A549 (cell line): ENCODE data around the gene SWT1. TPM values are rescaled to one million over a fixed set of nuclear protein-coding genes. Genes with fewer than 3 reads are reported as not detected.
"Not testable (repeated sequence)": the region's sequence is repeated elsewhere in the genome, so short reads cannot be mapped to it uniquely, and the experiment has no call there.

Experiments
- ATAC-seq, 2 experiments: fragments of 200-7000 bp in 1 of 2; fragments of >200 bp in 1 of 2; cut with Nextera tagmentation in 1 of 2; cut with Tn5 transposase in 1 of 2; 3 replicates each; pipeline versions ENCODE4 v1.8.0 to v1.9.1; 2018 to 2020; ENCODE audit warnings: mild to moderate bottlenecking in 1 of 2, moderate library complexity in 1 of 2
- CTCF ChIA-PET: fragments of 300-600 bp; sonication (Branson Sonifier 250); formaldehyde crosslinking; extraction: SDS; loops from one replicate; lab custom pipeline; 2021; ENCODE audit warnings: antibody characterized with exemption, inconsistent platforms; lab: Yijun Ruan, JAX
- POLR2A ChIA-PET: fragments of 350-600 bp; formaldehyde crosslinking; extraction: SDS; loops from one replicate; lab custom pipeline; 2021; ENCODE audit warnings: antibody characterized with exemption, inconsistent platforms; lab: Yijun Ruan, JAX
- DNase-seq, 2 experiments: peaks; one replicate each; pipeline versions ENCODE4 v3.0.0 to v3.0.0-alpha.2; 2011 to 2016; ENCODE audit warnings: low read depth in 1 of 2, low spot score in 1 of 2
- FAIRE-seq: peaks from 2 replicates; lab custom pipeline; 2011; peaks lifted over from hg19 to GRCh38; lab: Jason Lieb, UNC
- H3K27ac ChIP-seq, 2 experiments: fragments of >200 bp; sonication (Bioruptor Twin); formaldehyde crosslinking; 3 replicates each; pipeline ENCODE4 v1.5.1; 2016 to 2017
- H3K4me1 ChIP-seq: fragments of >200 bp; sonication (Bioruptor Twin); formaldehyde crosslinking; 3 replicates; pipeline ENCODE4 v1.6.1; 2016
- H3K4me2 ChIP-seq: fragments of >200 bp; sonication (Bioruptor Twin); formaldehyde crosslinking; 3 replicates; pipeline ENCODE4 v1.6.1; 2016
- H3K4me3 ChIP-seq: fragments of >200 bp; sonication (Bioruptor Twin); formaldehyde crosslinking; 3 replicates; pipeline ENCODE4 v1.5.1; 2016
- H3K9me3 ChIP-seq: fragments of >200 bp; sonication (Bioruptor Twin); formaldehyde crosslinking; 3 replicates; pipeline ENCODE4 v1.6.1; 2016
- BHLHE40 ChIP-seq: IDR thresholded peaks from 2 replicates; pipeline ENCODE4 v1.6.1; 2012; ENCODE audit warnings: low read depth, low read length, inconsistent platforms
- CBX8 ChIP-seq: fragments of 200-600 bp; sonication (generic); IDR thresholded peaks from 2 replicates; pipeline ENCODE4 v1.6.1; 2016
- CEBPB ChIP-seq, 2 experiments: fragments of >200 bp in 1 of 2; sonication (Bioruptor Twin) in 1 of 2; formaldehyde crosslinking in 1 of 2; IDR thresholded peaks; 2 replicates each; pipeline ENCODE4 v1.6.1; 2012 to 2016
- CHD4 ChIP-seq: fragments of 200-600 bp; sonication (generic); IDR thresholded peaks from 2 replicates; pipeline ENCODE4 v1.6.1; 2016; ENCODE audit warnings: antibody characterized with exemption, mild to moderate bottlenecking, borderline replicate concordance
- ESRRA ChIP-seq: fragments of 150-350 bp; IDR thresholded peaks from 2 replicates; pipeline ENCODE4 v1.6.1; 2014; ENCODE audit warnings: mild to moderate bottlenecking, low read length, borderline replicate concordance
- FOSL2 ChIP-seq, 2 experiments: fragments of 450-650 bp in 1 of 2; fragments of >200 bp in 1 of 2; sonication (Bioruptor Twin) in 1 of 2; formaldehyde crosslinking; IDR thresholded peaks; 2 replicates each; pipeline versions ENCODE4 v1.5.0 to v1.6.1; 2016 to 2020; ENCODE audit warnings: mild to moderate bottlenecking in 1 of 2, moderate library complexity in 1 of 2
- FOXS1 ChIP-seq: fragments of 250-450 bp; sonication (Bioruptor Pico); IDR thresholded peaks from 2 replicates; pipeline ENCODE4 v1.5.0; 2020; ENCODE audit warnings: mild to moderate bottlenecking, moderate library complexity
- GATA3 ChIP-seq: IDR thresholded peaks from 2 replicates; pipeline ENCODE4 v1.6.1; 2012; ENCODE audit warnings: borderline replicate concordance
- HDAC2 ChIP-seq: fragments of 200-600 bp; sonication (generic); IDR thresholded peaks from 2 replicates; pipeline ENCODE4 v1.6.1; 2016
- JUN ChIP-seq, 2 experiments: fragments of >200 bp; sonication (Bioruptor Twin); formaldehyde crosslinking; IDR thresholded peaks; 2 replicates in 1 of 2; 3 replicates in 1 of 2; pipeline ENCODE4 v1.6.1; 2016 to 2017
- KDM1A ChIP-seq: fragments of 200-600 bp; sonication (generic); IDR thresholded peaks from 2 replicates; pipeline ENCODE4 v1.6.1; 2016; ENCODE audit warnings: low read depth, mild to moderate bottlenecking
- MAFK ChIP-seq: fragments of 450-650 bp; IDR thresholded peaks from 2 replicates; pipeline ENCODE4 v1.6.1; 2014; ENCODE audit not compliant: partially characterized antibody
- MYC ChIP-seq: IDR thresholded peaks from 2 replicates; pipeline ENCODE4 v1.6.1; 2012; ENCODE audit warnings: mild to moderate bottlenecking, inconsistent platforms, low read length, improper control_type of control experiment, borderline replicate concordance
- PHF8 ChIP-seq: fragments of 200-600 bp; sonication (generic); IDR thresholded peaks from 2 replicates; pipeline ENCODE4 v1.6.1; 2016; ENCODE audit warnings: low read depth, mild to moderate bottlenecking, antibody characterized with exemption, moderate library complexity, borderline replicate concordance
- POLR2AphosphoS2 ChIP-seq: conservative IDR thresholded peaks from 2 replicates; pipeline ENCODE4 v1.6.1; 2012; ENCODE audit warnings: low read length, improper control_type of control experiment, inconsistent platforms
- RNF2 ChIP-seq: fragments of 200-600 bp; sonication (generic); IDR thresholded peaks from 2 replicates; pipeline ENCODE4 v1.6.1; 2016; ENCODE audit warnings: low read depth, mild to moderate bottlenecking, antibody characterized with exemption, moderate library complexity, borderline replicate concordance
- TP53 ChIP-seq: fragments of 250-450 bp; sonication (Bioruptor Pico); IDR thresholded peaks from 2 replicates; pipeline ENCODE4 v1.5.0; 2021; ENCODE audit warnings: mild to moderate bottlenecking, moderate library complexity
- WGBS: methylation state at CpG from one replicate; pipeline ENCODE4 v1.1.6; 2017; ENCODE audit errors: missing lambda C conversion rate; 5-methylcytosine and 5-hydroxymethylcytosine counted together
- polyA plus RNA-seq, 4 experiments: library from polyadenylated mRNA; depleted of rRNA in 3 of 4; stranded (reverse); fragments of >200 nt; fragmentation: RNase III in 1 of 4; extraction: RNeasy Plus Mini Kit Qiagen cat#74134 plus additional on column Dnase treatment in 1 of 4; gene quantifications; 2 replicates in 3 of 4; 3 replicates in 1 of 4; pipeline ENCODE4 v1.2.3, GENCODE V29; 2011 to 2017
- TF ChIP-seq, protein P1 (sequence below): fragments of 150-350 bp; IDR thresholded peaks from 2 replicates; pipeline ENCODE4 v1.6.1; 2014; ENCODE audit warnings: low read depth, mild to moderate bottlenecking, low read length
- TF ChIP-seq, protein P2 (sequence below): fragments of 200-600 bp; sonication (generic); IDR thresholded peaks from 2 replicates; pipeline ENCODE4 v1.6.1; 2016; ENCODE audit warnings: antibody characterized with exemption, mild to moderate bottlenecking, moderate library complexity
- TF ChIP-seq, protein P3 (sequence below): fragments of 250-450 bp; sonication (Bioruptor Pico); IDR thresholded peaks from 2 replicates; pipeline ENCODE4 v1.5.0; 2021; ENCODE audit warnings: mild to moderate bottlenecking, moderate library complexity, borderline replicate concordance
- TF ChIP-seq, protein P4 (sequence below): fragments of >200 bp; sonication (Bioruptor Twin); formaldehyde crosslinking; IDR thresholded peaks from 2 replicates; pipeline ENCODE4 v1.6.1; 2016
- TF ChIP-seq, protein P5 (sequence below): fragments of 250-450 bp; sonication (Bioruptor Pico); IDR thresholded peaks from 2 replicates; pipeline ENCODE4 v1.5.0; 2020; ENCODE audit warnings: low read depth, mild to moderate bottlenecking, moderate library complexity
- TF ChIP-seq, protein P6 (sequence below): IDR thresholded peaks from 2 replicates; pipeline ENCODE4 v1.6.1; 2012
- TF ChIP-seq, protein P7 (sequence below): fragments of >200 bp; sonication (Bioruptor Twin); formaldehyde crosslinking; IDR thresholded peaks from 3 replicates; pipeline ENCODE4 v1.6.1; 2016

SWT1 gene
- polyA plus RNA-seq, 2 of the 4 experiments (the other 2 are of a cell fraction) = 1.5 to 2.4 TPM

DNA sequence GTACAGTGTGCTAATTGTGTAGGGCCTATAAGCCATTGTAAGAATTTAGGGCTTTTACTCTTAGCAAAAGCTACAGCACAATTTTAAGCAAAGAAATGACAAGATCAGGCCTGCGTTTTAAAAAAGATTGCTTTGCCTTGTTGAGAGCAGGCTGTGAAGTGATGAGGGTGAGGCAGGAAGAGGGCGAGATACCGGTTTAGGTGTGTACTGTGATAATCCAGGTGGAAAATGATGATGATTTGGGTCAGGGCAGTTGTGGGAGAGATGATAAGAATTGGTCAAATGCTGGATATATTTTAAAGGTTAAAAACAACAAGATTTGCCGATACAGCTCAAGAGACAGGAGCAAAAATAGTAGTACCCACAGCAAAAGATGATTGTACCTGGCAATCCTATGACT, 72.0 kb downstream of the SWT1 start (continued):
- TF ChIP-seq MAFK = no peak
- TF ChIP-seq FOSL2 (IDR thresholded peaks at IDR 0.05) = no peak
- TF ChIP-seq FOSL2 (CRISPR knock-in tag; IDR thresholded peaks at IDR 0.05) = no peak

DNA sequence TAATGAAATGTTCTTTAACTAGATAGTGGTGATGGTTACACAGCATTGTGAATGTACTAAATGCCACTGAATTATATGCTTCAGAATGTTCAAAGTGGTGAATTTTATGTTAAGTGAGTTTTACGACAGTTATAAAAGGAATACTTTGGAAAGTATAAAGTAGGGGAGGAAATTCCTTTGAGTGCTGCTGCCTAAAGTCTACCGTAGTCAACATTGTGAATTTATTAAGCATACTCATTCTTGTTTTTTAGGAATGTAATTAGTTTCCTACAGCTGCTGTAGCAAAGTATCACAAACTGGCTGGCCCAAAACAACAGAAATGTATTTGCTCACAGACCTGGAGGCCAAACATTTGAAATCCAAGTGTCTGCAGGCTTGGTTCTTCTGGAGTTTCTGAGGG, 73.0 kb downstream of the SWT1 start:
- ATAC-seq (no peak), DNase-seq (no peak), FAIRE-seq (no peak)
- Histone ChIP-seq H3K4me1 (no peaks in the 10 kb centered on the region), H3K4me2 (no peak overlapping the region), H3K9me3 (no peaks in the 10 kb centered on the region)
- POLR2A ChIA-PET = no interaction called here
- TF ChIP-seq, protein P1, sequence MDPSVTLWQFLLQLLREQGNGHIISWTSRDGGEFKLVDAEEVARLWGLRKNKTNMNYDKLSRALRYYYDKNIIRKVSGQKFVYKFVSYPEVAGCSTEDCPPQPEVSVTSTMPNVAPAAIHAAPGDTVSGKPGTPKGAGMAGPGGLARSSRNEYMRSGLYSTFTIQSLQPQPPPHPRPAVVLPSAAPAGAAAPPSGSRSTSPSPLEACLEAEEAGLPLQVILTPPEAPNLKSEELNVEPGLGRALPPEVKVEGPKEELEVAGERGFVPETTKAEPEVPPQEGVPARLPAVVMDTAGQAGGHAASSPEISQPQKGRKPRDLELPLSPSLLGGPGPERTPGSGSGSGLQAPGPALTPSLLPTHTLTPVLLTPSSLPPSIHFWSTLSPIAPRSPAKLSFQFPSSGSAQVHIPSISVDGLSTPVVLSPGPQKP = no peak
- TF ChIP-seq RNF2 = no peak
- TF ChIP-seq, protein P2, sequence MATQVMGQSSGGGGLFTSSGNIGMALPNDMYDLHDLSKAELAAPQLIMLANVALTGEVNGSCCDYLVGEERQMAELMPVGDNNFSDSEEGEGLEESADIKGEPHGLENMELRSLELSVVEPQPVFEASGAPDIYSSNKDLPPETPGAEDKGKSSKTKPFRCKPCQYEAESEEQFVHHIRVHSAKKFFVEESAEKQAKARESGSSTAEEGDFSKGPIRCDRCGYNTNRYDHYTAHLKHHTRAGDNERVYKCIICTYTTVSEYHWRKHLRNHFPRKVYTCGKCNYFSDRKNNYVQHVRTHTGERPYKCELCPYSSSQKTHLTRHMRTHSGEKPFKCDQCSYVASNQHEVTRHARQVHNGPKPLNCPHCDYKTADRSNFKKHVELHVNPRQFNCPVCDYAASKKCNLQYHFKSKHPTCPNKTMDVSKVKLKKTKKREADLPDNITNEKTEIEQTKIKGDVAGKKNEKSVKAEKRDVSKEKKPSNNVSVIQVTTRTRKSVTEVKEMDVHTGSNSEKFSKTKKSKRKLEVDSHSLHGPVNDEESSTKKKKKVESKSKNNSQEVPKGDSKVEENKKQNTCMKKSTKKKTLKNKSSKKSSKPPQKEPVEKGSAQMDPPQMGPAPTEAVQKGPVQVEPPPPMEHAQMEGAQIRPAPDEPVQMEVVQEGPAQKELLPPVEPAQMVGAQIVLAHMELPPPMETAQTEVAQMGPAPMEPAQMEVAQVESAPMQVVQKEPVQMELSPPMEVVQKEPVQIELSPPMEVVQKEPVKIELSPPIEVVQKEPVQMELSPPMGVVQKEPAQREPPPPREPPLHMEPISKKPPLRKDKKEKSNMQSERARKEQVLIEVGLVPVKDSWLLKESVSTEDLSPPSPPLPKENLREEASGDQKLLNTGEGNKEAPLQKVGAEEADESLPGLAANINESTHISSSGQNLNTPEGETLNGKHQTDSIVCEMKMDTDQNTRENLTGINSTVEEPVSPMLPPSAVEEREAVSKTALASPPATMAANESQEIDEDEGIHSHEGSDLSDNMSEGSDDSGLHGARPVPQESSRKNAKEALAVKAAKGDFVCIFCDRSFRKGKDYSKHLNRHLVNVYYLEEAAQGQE = no peak
- TF ChIP-seq POLR2AphosphoS2 = no peak
- no peak for TF ChIP-seq HDAC2
- TF ChIP-seq PHF8 = no peak
- no peak for TF ChIP-seq KDM1A
- TF ChIP-seq CHD4 = no peak
- TF ChIP-seq ESRRA = no peak
- TF ChIP-seq JUN (IDR thresholded peaks at IDR 0.05) = no peak
- no peak for TF ChIP-seq FOXS1 (CRISPR knock-in tag)
- TF ChIP-seq TP53 = no peak
- no peak for TF ChIP-seq CBX8
- TF ChIP-seq, protein P3, sequence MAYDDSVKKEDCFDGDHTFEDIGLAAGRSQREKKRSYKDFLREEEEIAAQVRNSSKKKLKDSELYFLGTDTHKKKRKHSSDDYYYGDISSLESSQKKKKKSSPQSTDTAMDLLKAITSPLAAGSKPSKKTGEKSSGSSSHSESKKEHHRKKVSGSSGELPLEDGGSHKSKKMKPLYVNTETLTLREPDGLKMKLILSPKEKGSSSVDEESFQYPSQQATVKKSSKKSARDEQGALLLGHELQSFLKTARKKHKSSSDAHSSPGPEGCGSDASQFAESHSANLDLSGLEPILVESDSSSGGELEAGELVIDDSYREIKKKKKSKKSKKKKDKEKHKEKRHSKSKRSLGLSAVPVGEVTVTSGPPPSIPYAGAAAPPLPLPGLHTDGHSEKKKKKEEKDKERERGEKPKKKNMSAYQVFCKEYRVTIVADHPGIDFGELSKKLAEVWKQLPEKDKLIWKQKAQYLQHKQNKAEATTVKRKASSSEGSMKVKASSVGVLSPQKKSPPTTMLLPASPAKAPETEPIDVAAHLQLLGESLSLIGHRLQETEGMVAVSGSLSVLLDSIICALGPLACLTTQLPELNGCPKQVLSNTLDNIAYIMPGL (CRISPR knock-in tag) = no peak
- no peak for TF ChIP-seq CEBPB (IDR thresholded peaks at IDR 0.05)
- no peak for TF ChIP-seq MYC
- TF ChIP-seq, protein P4, sequence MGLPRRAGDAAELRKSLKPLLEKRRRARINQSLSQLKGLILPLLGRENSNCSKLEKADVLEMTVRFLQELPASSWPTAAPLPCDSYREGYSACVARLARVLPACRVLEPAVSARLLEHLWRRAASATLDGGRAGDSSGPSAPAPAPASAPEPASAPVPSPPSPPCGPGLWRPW = no peak
- TF ChIP-seq, all 56 proteins: peak for 0
- H3K4me3 ChIP-seq = no peak overlapping the region
- WGBS = 93% methylated on average over 2 of the region's 2 CpGs
- no peak overlapping the region for H3K27ac ChIP-seq
- CTCF ChIA-PET = no interaction called here

DNA sequence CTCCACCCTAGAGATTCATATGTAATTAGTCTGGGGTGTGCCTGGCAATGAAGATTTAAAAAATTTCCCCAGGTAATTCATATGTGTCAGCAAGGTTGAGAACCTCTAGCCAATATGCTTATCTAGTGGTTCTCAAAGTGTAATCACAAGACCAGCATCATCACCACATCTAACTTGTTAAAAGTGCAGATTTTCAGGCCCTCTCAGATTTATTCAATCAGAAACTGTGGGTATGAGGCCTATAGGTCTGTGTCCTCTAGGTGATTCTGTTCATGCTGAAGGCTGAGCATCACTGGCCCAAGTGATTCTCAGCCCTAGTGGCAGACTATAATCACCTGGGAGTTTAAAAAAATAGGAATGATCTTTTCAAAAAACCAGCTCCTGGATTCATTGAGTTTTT, 75.9 kb downstream of the SWT1 start:
- ChIA-PET POLR2A (no interaction called here), CTCF (no interaction called here)
- Histone ChIP-seq H3K9me3 (no peaks in the 10 kb centered on the region), H3K4me1 (no peaks in the 10 kb centered on the region), H3K4me3 (no peak overlapping the region), H3K4me2 (no peak overlapping the region), H3K27ac (no peak overlapping the region)
- FAIRE-seq (no peak), ATAC-seq (no peak), DNase-seq (no peak)
- TF ChIP-seq, protein P5, sequence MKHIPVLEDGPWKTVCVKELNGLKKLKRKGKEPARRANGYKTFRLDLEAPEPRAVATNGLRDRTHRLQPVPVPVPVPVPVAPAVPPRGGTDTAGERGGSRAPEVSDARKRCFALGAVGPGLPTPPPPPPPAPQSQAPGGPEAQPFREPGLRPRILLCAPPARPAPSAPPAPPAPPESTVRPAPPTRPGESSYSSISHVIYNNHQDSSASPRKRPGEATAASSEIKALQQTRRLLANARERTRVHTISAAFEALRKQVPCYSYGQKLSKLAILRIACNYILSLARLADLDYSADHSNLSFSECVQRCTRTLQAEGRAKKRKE (CRISPR knock-in tag) = no peak
- TF ChIP-seq CEBPB (IDR thresholded peaks at IDR 0.05) (no peak), BHLHE40 (no peak), FOXS1 (CRISPR knock-in tag) (no peak), GATA3 (no peak), HDAC2 (no peak), KDM1A (no peak)
- TF ChIP-seq, protein P6, sequence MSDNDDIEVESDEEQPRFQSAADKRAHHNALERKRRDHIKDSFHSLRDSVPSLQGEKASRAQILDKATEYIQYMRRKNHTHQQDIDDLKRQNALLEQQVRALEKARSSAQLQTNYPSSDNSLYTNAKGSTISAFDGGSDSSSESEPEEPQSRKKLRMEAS = no peak
- TF ChIP-seq, protein P7, sequence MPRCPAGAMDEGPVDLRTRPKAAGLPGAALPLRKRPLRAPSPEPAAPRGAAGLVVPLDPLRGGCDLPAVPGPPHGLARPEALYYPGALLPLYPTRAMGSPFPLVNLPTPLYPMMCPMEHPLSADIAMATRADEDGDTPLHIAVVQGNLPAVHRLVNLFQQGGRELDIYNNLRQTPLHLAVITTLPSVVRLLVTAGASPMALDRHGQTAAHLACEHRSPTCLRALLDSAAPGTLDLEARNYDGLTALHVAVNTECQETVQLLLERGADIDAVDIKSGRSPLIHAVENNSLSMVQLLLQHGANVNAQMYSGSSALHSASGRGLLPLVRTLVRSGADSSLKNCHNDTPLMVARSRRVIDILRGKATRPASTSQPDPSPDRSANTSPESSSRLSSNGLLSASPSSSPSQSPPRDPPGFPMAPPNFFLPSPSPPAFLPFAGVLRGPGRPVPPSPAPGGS = no peak

DNA sequence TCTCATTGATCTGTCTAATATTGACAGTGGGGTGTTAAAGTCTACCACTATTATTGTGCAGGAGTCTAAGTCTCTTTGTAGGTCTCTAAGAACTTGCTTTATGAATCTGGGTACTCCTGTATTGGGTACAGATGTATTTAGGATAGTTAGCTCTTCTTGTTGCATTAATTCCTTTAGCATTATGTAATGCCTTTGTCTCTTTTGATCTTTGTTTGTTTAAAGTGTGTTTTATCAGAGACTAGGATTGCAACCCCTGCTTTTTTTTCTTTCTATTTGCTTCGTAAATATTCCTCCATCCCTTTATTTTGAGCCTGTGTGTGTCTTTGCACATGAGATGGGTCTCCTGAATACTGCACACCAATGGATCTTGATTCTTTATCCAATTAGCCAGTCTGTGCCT, 77.2 kb downstream of the SWT1 start:
- H3K4me2 ChIP-seq, DNase-seq, FAIRE-seq, H3K4me3 ChIP-seq, POLR2A ChIA-PET, H3K9me3 ChIP-seq, H3K4me1 ChIP-seq, ATAC-seq, H3K27ac ChIP-seq: not testable (repeated sequence)
- CTCF ChIA-PET = interaction anchor here (1.0 to 1.2 kb wide), 2 partner anchors 252 to 436 kb away, joined by 3 read pairs; no protein-coding TSS in a partner anchor
- WGBS = 79% methylated on average over 1 of the region's 1 CpG
